HG03432 (cell line): ENCODE results near the gene GABPB2.

Experiments
- ATAC-seq: cut with Tn5 transposase; IDR thresholded peaks from one replicate; pipeline ENCODE4 v1.9.1; 2021; ENCODE audit warnings: mild to moderate bottlenecking, moderate library complexity; ENCODE audit not compliant: unreplicated experiment

GABPB2 gene

DNA sequence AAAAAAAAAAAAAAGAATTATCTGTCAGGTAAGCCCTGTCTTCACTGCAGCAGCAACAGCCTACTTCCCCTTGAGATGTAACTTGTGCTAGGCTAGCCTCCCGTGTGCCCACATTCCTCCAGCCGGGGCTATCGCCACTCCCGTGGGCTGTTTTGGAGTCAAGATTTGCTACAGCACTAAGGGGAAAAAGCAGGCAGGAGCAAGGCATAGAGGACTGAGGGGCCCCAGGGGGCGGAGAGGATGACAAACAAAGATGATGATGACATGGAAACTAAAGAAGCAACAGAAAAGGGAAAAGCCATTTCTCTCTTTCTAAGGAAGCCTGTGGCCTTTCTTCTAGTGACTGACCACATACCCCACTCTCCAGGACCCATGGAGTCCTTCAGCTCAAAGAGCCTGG is 87.8 kb downstream of the GABPB2 start:
- no peak for ATAC-seq

- no peak for ATAC-seq
These were observed 88.2 kb downstream of the GABPB2 start for GRCh38 chr1:151158751-151159251.

GRCh38 chr1:151159373-151159772 is 88.8 kb downstream of the GABPB2 start:
- no peak for ATAC-seq

DNA sequence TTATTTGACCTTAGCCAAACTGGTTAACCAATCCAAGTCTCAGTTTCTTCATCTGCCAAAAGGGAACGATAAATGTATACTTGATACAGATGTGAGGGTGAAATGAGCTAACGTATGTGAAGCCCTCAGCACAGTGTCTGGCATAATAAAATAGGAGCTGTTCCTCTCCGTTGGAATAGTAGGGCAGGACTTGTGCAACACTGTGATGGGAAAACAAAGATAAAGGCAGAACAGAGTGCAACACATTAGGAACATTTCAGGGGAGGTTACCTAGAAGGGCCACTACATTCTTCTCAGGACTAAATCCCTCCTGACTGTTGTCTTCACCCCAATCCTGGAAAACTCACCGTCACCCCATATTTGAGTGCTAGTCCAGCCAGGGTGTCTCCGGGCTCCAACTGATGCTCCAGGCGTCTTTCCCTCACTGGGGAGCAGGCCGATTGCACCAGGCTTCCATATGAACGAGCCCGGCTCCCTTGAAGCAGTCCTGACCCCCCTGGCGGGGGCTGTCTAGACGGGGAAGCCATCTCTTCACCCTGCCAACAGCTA is 94.2 kb downstream of the GABPB2 start:
- no peak for ATAC-seq

- no peak for ATAC-seq
These were observed 94.7 kb downstream of the GABPB2 start for GRCh38 chr1:151165281-151165737.

GRCh38 chr1:151165738-151166504 is 95.4 kb downstream of the GABPB2 start, which contains the start of the genes LYSMD1 and SCNM1:
Gene LYSMD1 (minus strand): TSS chr1:151165902. CDS start chr1:151165258, 644 bp downstream.
Gene SCNM1 (plus strand): TSS chr1:151166144. CDS start chr1:151166153, 9 bp downstream.
- peak; percentile 83 for ATAC-seq

GRCh38 chr1:151166505-151166956 is 96.0 kb downstream of the GABPB2 start:
- ATAC-seq: no peak

- no peak for ATAC-seq
These were observed 96.6 kb downstream of the GABPB2 start for GRCh38 chr1:151167116-151167515.

DNA sequence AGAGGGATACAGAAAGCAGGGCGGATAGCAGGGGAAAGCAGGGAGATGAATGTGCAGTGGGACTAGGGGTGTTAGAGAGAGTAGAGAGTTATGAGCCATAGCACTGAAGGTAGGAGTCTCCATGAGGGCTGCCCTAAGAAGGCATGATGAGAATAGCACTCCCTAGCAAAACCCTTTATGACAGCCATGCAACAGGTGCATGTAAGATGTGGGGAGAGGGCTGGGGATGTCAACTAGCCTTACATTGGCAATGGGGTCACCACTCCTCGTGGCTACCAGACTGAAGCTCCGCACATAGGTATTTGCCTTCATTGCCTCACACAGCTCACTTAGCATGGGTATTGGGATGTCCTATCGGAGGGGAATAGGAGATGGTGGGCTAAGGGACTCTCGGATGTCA is 100.6 kb downstream of the GABPB2 start:
- ATAC-seq: no peak
